Lung (tissue), 12 donors: ENCODE results near the gene TNIK. TPM values are rescaled to one million over a fixed set of nuclear protein-coding genes. Genes with fewer than 3 reads are reported as not detected.

Experiments
- ATAC-seq: fragments of 200-7000 bp; cut with Tn5 transposase; one replicate; pipeline ENCODE4 v1.9.1; 2020; ENCODE audit warnings: moderate number of reproducible peaks; ENCODE audit not compliant: insufficient read depth, low FRiP score
- DNase-seq, 3 donors: peaks; one replicate each; pipeline ENCODE4 v3.0.0-alpha.2; 2013 to 2017
- H3K27ac ChIP-seq, 2 donors: one replicate each; pipeline ENCODE4 v1.5.1; 2013; ENCODE audit warnings: mild to moderate bottlenecking in 2 of 2, moderate library complexity in 2 of 2, control low read depth in 1 of 2, inconsistent platforms in 1 of 2, low read depth in 1 of 2, low read length in 1 of 2
- H3K27me3 ChIP-seq, 3 donors: one replicate each; pipeline ENCODE4 v1.5.1; 2013; ENCODE audit warnings: low read length in 2 of 3; ENCODE audit not compliant: control insufficient read depth in 3 of 3, insufficient read depth in 3 of 3
- H3K36me3 ChIP-seq, 4 donors: one replicate each; pipeline ENCODE4 v1.5.1; 2013; ENCODE audit warnings: low read length in 4 of 4, mild to moderate bottlenecking in 1 of 4, moderate library complexity in 1 of 4; ENCODE audit not compliant: control insufficient read depth in 4 of 4, insufficient read depth in 4 of 4
- H3K4me1 ChIP-seq, 5 donors: one replicate each; pipeline ENCODE4 v1.5.1; 2013; ENCODE audit warnings: low read length in 5 of 5, mild to moderate bottlenecking in 2 of 5, moderate library complexity in 1 of 5; ENCODE audit not compliant: control insufficient read depth in 5 of 5, insufficient read depth in 5 of 5
- H3K4me3 ChIP-seq: one replicate; pipeline ENCODE4 v1.5.1; 2013; ENCODE audit warnings: mild to moderate bottlenecking, control low read depth, moderate library complexity
- H3K9ac ChIP-seq, 2 donors: one replicate each; pipeline ENCODE4 v1.5.1; 2013; ENCODE audit warnings: low read length in 2 of 2, control low read depth in 1 of 2; ENCODE audit not compliant: insufficient read depth in 1 of 2
- H3K9me3 ChIP-seq, 4 donors: one replicate each; pipeline ENCODE4 v1.5.1; 2013; ENCODE audit warnings: low read length in 3 of 4, mild to moderate bottlenecking in 1 of 4, moderate library complexity in 1 of 4; ENCODE audit not compliant: control insufficient read depth in 4 of 4, insufficient read depth in 3 of 4
- CTCF ChIP-seq: IDR thresholded peaks from 2 replicates; pipeline ENCODE4 v1.5.1; 2012; ENCODE audit warnings: mild to moderate bottlenecking; ENCODE audit errors: control extremely low read depth, extremely low read depth
- WGBS, 2 donors: extraction: QIAGEN DNeasy Blood & Tissue Kit; methylation state at CpG; one replicate each; pipeline ENCODE4 v1.1.7; 2013; 5-methylcytosine and 5-hydroxymethylcytosine counted together
- polyA plus RNA-seq, 2 donors: library from polyadenylated mRNA; stranded (reverse); fragments of 200-250 nt; gene quantifications; one replicate each; pipeline ENCODE4 v1.2.1, GENCODE V29; 2013
- total RNA-seq, 2 donors: library from RNA; depleted of rRNA in 1 of 2; stranded (reverse); fragments of >200 nt in 1 of 2; gene quantifications; one replicate each; pipeline ENCODE4 v1.2.1, GENCODE V29; 2014 to 2021
- donor health status: control.
- donor health status: control.
- donor health status: Bipolar disorder and iron deficiency.
- donor health status: healthy.
- donor health status: DM: yes; HTN: yes; CAD: no.

The TNIK gene
- total and polyA plus RNA-seq, 4 donors = 9.4 to 36.3 (median 14.3) TPM

DNA sequence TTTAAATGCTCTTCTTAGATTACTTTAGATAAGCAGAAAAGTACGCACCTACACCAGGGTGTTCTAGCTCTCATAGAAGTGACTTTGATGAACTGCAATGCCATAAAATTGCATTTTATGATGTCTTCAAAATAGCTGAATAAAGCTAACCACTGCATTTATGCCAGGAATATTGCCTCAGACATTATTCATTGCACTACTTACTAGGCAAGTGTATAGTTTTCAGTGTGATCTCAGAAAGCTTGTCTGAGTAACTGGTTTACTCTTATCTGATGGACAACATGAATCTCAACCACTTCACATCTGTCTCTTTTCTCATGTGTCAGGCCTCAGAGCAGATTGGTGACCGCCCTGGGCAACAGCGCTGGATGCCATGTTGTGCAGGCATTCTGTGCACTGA lies 314.4 kb downstream of the TNIK start:
- Histone ChIP-seq H3K4me3 (no peak overlapping the region), H3K9ac (no peak overlapping the region), H3K9me3 (no peaks in the 10 kb centered on the region), H3K27ac (no peak overlapping the region), H3K4me1 (peaks cover 0 to 19% (median 0%) of the 10 kb centered on the region in 5 donors), H3K36me3 (peaks cover 0 to 6% (median 3%) of the 10 kb centered on the region in 4 donors), H3K27me3 (no peaks in the 10 kb centered on the region)
- no peak for TF ChIP-seq CTCF
- 96 to 100% methylated on average over 3 of the region's 3 CpGs for WGBS, 2 donors
- DNase-seq (no peak), ATAC-seq (no peak)

DNA sequence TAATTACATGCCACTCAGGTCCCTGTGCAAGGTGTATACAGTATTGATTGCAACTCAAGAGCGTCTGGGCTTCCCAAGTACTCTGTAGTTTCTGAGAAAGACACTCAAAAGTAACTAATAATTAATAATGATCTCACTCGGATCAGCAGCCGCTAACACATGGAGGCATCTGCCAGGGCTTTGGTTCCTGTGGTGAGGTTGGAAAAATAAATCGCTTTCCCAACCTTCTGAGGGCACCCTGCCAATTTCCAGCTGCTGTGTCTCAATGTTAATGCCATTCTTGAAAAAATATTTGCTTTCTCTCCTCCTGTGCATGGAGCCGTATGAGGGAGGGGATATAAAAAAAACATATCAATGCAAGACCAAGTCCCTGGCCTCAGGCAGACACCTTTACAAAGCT lies 317.2 kb downstream of the TNIK start:
- DNase-seq (no peak), ATAC-seq (no peak)
- 58 to 74% methylated on average over 5 of the region's 5 CpGs for WGBS, 2 donors
- H3K27me3 ChIP-seq = no peaks in the 10 kb centered on the region
- peaks cover 0 to 14% (median 11%) of the 10 kb centered on the region in 4 donors for H3K36me3 ChIP-seq
- no peak overlapping the region for H3K27ac ChIP-seq
- H3K4me3 ChIP-seq = no peak overlapping the region
- H3K4me1 ChIP-seq = peaks cover 0 to 8% (median 0%) of the 10 kb centered on the region in 5 donors
- TF ChIP-seq CTCF = no peak
- H3K9ac ChIP-seq = no peak overlapping the region
- H3K9me3 ChIP-seq = no peaks in the 10 kb centered on the region

GRCh38 chr3:171140246-171140645 lies 320.0 kb downstream of the TNIK start:
- Histone ChIP-seq H3K9ac (no peak overlapping the region), H3K4me1 (peaks cover 0 to 13% (median 0%) of the 10 kb centered on the region in 5 donors), H3K4me3 (no peak overlapping the region), H3K36me3 (peaks cover 5 to 14% (median 10%) of the 10 kb centered on the region in 4 donors), H3K27ac (no peak overlapping the region), H3K27me3 (no peaks in the 10 kb centered on the region), H3K9me3 (no peaks in the 10 kb centered on the region)
- no peak for DNase-seq
- no peak for ATAC-seq
- WGBS, 2 donors = 95% methylated on average over 10 of the region's 10 CpGs
- TF ChIP-seq CTCF = no peak

DNA sequence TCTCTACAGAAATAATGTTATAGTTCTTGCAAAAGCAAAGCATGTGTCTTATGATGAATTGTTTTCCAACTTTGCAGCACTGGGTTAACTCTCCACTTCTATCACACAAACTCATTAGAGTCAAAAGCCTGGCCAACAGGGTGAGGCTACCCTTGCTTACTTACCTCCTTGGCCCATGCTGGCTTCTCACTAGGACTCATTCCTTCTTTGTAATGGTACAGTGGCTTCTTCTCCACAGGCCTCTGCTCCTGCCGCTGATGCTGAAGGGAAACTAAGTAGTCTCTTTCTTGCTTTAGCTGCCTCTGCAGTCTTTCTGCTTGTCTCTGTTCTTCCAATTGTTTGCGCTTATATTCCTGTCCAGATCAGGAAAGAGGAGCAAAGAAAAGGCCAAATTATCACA lies 322.2 kb downstream of the TNIK start:
- no peak overlapping the region for H3K27ac ChIP-seq
- no peaks in the 10 kb centered on the region for H3K27me3 ChIP-seq
- no peak for TF ChIP-seq CTCF
- no peak overlapping the region for H3K9ac ChIP-seq
- peaks cover 0 to 31% (median 0%) of the 10 kb centered on the region in 5 donors for H3K4me1 ChIP-seq
- ATAC-seq (no peak), DNase-seq (no peak)
- WGBS, 2 donors = 97 to 98% methylated on average over 2 of the region's 2 CpGs
- H3K36me3 ChIP-seq = peaks cover 5 to 20% (median 10%) of the 10 kb centered on the region in 4 donors
- no peaks in the 10 kb centered on the region for H3K9me3 ChIP-seq
- H3K4me3 ChIP-seq = no peak overlapping the region
